Fibroblast of skin of right biceps (primary cell): ENCODE measurements around the gene GLB1L3.
"Not testable (repeated sequence)": the region's sequence is repeated elsewhere in the genome, so short reads cannot be mapped to it uniquely, and the experiment has no call there.

Experiments
- DNase-seq: peaks from one replicate; pipeline ENCODE4 v3.0.0-alpha.2; 2013

GLB1L3 gene

DNA sequence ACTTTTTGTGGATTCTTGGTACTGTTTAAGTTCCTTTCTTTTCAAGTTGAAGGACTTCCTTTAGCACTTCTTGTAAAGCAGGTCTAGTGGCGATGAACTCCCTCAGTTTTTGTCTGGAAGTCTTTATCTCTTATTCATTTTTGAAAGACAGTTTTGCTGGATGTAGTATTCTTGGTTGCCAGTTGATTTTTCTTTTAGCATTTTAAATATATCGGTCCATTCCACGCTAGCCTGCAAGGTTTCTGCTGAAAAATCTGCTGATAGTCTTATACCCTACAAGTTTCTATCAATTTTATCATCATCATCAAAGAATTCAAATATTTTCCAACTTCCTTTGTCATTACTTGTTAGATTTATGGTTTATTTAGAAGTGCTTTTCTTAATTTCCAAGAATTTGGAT, 40.9 kb downstream of the GLB1L3 start:
- DNase-seq, result no peak

- DNase-seq, result not testable (repeated sequence)
Observed at GRCh38 chr11:134321373-134321772, 45.2 kb downstream of the GLB1L3 start.

DNA sequence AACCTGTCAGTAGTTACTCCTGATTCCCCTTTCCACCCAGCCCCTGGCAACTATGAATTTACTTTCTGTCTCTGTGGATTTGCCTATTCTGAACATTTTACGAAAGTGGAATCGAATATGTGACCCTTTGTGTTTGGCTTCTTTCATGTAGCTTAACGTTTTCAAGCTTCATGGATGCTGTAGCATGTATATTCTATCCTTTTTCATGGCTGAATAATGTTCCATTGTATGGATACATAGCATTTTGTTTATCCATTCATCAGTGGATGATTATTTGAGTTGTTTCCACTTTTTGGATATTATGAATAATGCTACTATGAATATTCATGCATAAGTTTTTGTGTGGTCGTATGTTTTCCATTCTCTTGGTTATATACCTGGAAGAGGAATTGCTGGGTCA, 46.4 kb downstream of the GLB1L3 start:
- DNase-seq, result no peak

- no peak for DNase-seq
Observed at GRCh38 chr11:134328433-134328832, 52.3 kb downstream of the GLB1L3 start.

GRCh38 chr11:134330611-134331353, 54.6 kb downstream of the GLB1L3 start:
- no peak for DNase-seq

DNA sequence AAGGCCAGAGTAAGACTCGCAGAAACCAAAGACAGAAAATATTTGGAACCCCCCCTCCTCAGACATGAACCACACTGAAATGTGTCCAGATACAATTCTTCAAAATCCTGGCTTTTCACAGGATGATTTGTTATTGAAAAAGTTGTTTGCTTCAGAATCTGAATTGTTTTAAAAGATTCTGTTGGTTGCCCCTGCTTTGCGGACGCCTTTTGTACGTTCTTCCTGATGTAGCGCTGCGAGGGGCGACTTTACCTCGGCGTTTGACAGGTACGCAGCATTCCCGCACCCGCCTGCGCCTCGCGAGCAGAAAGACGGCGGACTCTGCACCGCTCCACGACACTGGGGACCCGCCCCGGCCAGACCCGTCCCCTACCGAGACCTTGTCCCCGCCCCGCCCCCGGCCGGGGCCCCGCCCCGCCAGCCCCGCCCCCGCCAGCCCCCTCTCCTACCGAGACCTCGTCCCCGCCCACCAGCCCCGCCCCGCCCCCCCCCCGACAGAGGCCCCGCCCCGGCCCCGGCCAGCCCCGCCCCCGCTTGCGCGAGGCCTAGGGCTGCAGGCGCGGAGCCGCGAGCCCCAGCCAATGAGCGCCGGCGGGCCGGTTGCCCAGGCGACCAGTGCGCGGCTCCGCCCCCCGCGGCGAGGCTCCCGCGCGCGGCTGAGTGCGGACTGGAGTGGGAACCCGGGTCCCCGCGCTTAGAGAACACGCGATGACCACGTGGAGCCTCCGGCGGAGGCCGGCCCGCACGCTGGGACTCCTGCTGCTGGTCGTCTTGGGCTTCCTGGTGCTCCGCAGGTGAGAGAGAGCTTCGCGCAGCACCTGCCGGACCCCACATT, 55.4 kb downstream of the GLB1L3 start, which contains the start of gene GLB1L2:
Gene GLB1L2, plus strand, starts transcription at position 635 of the 835 bp plus-strand sequence. Its CDS starts 74 bp downstream, at position 709.
- DNase-seq, result peak; percentile 42

GRCh38 chr11:134332189-134332631, 56.0 kb downstream of the GLB1L3 start:
- DNase-seq, result no peak

DNA sequence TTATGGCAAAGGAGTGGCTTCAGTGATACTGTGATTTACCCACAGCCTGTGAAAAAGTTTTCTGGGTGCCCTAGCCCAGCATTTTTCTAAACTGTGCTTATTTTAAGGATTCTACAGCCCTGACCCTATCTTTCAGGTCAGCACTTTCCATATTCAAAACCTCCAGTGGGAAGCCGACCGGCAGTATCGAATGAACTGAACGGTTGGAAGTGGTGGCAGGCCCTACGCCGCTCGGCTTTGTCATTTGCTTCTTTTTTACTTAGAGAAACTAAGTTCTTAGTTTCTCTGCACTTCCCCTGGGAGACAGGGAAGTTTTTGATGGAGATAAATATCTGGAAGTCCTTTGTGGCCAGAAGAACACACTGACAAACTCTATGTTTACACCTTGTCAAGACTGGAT, 56.6 kb downstream of the GLB1L3 start:
- DNase-seq, result no peak

DNA sequence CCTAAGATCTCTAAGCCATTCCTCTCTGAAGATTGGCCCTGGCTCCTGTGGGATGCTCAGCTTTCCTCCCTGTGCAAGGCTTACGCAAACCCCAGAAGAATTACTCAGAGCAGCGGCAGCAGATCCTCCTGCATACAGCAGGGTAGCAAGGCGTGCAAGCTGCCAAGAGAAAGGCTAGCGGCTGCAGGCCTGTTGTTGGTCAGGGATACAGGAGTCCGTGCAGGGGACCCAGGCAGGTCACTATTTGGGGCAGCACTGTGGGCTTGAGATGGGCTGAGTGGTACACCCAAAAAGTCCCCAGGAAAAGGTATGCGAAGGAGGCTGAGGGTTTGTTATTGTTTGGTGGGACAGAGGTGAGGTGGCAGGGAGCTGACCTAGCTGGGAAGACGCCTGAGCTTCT, 57.1 kb downstream of the GLB1L3 start:
- DNase-seq, result no peak

GRCh38 chr11:134333946-134334345, 57.8 kb downstream of the GLB1L3 start:
- DNase-seq, result no peak

DNA sequence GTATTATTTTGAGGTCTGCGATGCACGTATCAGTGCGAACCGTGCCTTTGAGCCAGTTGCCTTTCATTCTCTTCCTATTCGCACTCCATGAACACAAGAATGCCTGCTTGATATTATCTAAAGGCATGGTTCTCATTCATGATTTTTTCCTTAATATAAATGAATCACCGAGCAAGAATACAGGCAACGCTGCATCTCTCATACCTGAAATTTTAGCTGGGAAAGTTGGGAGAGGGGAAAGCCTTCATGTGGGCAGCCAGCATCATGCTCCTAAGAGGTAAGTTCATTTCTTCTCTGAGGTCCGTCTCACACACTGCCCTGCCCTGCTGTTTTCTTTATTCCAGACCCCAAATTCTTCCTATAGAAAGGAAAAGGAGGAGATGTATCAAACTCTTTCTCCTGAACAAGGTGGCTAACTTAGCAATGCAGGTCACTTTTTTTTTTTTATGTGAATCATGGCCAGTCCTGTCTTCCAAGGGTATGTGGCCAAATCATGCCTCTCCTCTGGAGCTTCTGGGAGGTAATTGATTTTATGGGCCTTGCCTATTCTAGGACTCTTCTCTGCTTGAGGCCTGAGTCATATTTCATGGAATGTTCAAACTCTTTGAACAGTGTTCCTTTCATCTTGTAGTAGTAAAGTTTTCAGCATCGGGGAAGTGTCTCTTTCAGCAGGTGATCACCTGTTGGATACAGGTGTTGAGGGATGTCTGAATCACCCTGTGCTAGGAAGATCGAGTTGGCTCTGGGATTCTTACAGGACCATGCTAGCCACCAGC, 58.8 kb downstream of the GLB1L3 start:
- DNase-seq, result no peak

DNA sequence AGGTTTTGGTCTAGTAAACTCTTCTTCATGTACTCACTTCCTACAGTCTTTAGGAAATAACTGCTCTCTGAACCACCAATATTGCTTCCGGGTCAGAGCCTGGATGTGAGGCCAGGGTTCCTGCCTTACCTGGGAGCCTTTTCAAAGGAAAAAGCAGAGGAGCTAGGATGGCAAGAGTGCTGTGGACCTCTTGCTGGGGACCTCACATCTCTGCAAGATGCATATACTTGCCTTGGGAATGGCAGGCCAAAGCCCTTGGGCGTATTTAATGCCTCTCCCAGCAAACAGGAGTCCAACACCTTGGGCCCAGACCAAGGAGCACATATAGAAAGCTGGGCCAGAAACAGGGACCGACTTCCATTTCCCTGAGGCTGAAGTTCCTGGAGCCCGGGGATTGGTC, 60.9 kb downstream of the GLB1L3 start:
- no peak for DNase-seq

- DNase-seq, result no peak
Observed at GRCh38 chr11:134338068-134338467, 61.9 kb downstream of the GLB1L3 start.

DNA sequence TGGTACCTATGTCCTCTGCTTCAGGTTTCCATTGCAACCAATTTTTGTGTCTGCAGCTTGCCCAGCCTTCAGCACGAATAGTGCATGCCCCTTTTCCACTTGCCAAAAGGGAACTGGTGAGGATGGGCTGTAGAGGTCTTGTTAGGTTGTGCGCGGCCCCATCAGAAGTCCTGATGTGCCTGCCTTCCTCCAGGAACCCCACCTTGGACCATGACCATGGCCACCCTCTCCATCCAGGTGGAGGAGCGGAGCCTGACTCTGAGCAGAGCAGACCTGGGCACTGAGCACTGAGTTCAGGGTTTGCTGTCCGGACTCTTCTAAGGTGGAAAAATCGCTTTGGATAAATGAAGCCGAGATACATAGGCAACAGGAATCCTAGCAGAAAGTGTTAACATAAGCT, 62.5 kb downstream of the GLB1L3 start:
- no peak for DNase-seq

- DNase-seq, result no peak
Observed at GRCh38 chr11:134339756-134340155, 63.6 kb downstream of the GLB1L3 start.

- no peak for DNase-seq
Observed at GRCh38 chr11:134340354-134340964, 64.3 kb downstream of the GLB1L3 start.

- no peak for DNase-seq
Observed at GRCh38 chr11:134341805-134342571, 65.8 kb downstream of the GLB1L3 start.

DNA sequence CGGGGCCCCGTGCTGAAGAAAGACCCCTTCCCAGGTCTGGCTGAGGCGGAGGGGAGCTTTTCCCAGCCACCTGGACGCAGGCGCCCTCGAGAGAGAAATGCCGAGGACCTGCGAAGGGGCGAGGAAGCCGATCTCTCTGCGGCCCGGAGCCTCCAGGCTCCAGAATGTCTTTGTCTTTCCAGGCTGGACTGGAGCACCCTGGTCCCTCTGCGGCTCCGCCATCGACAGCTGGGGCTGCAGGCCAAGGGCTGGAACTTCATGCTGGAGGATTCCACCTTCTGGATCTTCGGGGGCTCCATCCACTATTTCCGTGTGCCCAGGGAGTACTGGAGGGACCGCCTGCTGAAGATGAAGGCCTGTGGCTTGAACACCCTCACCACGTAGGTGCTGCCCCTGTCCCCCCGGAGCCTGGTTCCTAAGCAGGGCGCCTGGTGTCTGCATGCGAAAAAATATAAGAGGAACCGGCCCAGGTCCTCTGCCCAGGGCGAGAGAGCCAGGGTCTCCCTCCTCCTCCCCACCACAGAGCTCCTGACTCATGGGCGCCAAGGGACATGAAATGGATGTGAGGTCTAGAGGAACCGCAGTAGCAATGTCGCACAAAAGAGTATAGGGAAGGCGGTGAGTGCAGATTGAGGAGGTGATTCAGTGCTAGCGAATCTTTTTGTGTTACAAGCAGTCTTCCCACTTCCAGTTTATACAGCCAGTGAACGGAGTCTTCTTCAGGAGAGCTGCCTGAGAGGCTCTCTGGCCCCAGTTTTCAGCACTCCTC, 66.6 kb downstream of the GLB1L3 start:
- DNase-seq, result no peak

DNA sequence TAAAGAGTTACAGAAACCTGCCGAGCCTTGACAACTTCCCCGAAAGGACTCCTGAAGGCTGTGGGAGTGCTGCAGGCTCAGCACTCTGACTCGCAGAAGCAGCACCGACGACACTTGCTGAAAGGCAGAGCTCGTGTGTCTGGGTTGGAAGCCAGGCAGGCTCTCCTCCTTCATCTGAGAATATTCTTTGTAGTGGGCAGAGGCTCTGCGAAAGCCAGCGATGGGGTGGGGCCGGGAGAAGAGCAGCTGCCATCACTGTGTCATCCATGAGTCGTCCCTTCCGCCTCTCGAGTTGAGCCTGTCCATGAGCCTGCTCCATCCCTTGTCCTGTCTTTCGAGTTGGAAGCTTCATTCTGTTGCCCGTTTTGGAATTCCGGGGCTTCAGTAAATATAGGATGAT, 67.5 kb downstream of the GLB1L3 start:
- no peak for DNase-seq

GRCh38 chr11:134344497-134345236, 68.5 kb downstream of the GLB1L3 start:
- DNase-seq, result not testable (repeated sequence)

DNA sequence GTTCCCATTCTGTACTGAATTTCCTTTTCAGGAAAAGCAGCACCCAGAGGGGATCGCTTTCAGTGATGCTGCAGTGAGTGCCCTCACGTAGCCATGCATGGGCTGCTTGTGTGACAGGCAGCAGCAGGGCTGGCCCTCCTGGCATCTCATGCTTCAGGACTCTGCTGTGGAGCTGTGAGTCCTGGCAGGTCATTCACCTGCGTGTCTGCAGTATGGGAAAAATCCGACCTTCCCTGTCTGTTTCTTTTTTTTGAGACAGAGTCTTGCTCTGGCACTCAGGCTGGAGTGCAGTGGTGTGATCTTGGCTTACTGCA, 69.0 kb downstream of the GLB1L3 start:
- DNase-seq, result no peak
